ENCODE data around the gene CYP20A1.
"Not testable (repeated sequence)": the region's sequence is repeated elsewhere in the genome, so short reads cannot be mapped to it uniquely, and the experiment has no call there.

The CYP20A1 gene, protein sequence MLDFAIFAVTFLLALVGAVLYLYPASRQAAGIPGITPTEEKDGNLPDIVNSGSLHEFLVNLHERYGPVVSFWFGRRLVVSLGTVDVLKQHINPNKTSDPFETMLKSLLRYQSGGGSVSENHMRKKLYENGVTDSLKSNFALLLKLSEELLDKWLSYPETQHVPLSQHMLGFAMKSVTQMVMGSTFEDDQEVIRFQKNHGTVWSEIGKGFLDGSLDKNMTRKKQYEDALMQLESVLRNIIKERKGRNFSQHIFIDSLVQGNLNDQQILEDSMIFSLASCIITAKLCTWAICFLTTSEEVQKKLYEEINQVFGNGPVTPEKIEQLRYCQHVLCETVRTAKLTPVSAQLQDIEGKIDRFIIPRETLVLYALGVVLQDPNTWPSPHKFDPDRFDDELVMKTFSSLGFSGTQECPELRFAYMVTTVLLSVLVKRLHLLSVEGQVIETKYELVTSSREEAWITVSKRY

DNA sequence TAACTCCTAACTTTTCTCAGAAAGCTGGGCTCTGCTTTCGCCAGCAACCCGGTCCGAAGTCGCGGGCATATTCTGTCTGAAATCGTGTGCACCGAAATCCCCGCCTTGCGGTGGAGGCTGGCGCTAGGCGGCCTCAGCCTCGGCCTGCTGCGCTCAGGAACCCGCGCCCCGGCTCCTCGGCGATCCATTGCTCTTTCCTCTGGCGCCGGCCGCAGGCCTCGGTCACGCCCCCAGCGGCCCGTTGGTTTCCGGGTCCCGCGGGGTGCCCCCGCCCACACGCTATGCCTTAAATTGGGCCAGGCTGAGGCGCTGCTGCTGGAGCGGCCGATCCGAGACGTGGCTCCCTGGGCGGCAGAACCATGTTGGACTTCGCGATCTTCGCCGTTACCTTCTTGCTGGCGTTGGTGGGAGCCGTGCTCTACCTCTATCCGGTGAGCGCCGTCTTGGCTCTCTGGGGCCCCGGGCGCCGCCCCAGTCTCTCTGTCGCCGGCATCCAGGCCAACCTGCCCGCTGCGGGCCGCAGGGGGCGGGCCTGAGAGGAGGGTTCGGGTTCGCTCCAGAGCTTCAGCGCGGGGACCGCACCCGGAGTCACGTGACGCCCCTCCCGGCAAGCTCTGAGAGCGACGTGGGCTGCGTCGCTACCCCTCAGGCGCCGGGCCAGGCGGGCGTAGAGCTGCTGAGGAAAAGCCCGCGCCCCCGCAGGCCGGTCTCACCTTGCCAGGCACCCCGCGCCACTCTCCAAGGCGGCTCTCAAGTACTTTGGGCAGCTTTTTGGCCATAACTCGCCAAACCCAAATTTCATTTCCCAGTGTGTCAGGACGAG is at the start of gene CYP20A1:
Gene CYP20A1, plus strand, starts transcription at position 315 of the 823 bp plus-strand sequence. Its CDS starts 45 bp downstream, at position 360.
- DNase-seq (ENCODE audit: low spot score) = peak; percentile 94

DNA sequence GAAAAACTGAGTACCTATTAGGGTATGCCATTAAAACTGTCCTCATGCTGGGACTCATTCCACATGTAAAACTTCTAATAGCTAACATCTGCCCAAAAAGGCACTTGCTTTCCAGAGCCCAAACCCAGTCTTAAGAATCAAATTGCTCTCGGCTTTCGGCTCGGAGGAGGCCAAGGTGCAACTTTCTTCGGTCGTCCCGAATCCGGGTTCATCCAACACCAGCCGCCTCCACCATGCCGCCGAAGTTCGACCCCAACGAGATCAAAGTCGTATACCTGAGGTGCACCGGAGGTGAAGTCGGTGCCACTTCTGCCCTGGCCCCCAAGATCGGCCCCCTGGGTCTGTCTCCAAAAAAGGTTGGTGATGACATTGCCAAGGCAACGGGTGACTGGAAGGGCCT is 48.3 kb upstream of the CYP20A1 start:
- DNase-seq (ENCODE audit: low spot score) = not testable (repeated sequence)

DNA sequence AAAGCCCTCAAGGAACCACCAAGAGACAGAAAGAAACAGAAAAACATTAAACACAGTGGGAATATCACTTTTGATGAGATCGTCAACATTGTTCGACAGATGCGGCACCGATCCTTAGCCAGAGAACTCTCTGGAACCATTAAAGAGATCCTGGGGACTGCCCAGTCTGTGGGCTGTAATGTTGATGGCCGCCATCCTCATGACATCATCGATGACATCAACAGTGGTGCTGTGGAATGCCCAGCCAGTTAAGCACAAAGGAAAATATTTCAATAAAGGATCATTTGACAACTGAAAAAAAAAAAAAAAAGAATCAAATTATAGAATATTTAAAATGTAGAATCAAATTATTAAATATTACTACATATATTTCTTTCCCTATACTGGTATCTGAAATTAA is 47.8 kb upstream of the CYP20A1 start:
- DNase-seq (ENCODE audit: low spot score) = not testable (repeated sequence)

DNA sequence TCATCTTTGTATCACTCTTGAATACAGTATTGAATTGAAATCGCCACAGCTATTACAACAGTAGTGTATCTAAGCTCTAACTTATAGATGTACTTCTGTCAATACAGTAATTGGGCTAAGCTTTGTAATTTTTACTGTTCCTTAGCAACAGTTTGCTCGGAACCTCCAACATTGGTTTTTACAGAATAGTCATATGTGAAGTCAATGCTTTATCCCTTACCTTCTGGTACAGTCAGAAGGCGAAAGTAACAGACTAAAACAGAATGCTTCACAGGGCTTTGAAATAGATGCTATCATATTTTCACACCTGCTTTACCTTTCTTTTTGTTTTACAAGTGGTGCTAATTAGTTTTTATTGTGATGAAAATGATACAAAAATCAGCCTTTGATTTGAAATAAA is 46.9 kb upstream of the CYP20A1 start:
- DNase-seq (ENCODE audit: low spot score) = no peak

DNA sequence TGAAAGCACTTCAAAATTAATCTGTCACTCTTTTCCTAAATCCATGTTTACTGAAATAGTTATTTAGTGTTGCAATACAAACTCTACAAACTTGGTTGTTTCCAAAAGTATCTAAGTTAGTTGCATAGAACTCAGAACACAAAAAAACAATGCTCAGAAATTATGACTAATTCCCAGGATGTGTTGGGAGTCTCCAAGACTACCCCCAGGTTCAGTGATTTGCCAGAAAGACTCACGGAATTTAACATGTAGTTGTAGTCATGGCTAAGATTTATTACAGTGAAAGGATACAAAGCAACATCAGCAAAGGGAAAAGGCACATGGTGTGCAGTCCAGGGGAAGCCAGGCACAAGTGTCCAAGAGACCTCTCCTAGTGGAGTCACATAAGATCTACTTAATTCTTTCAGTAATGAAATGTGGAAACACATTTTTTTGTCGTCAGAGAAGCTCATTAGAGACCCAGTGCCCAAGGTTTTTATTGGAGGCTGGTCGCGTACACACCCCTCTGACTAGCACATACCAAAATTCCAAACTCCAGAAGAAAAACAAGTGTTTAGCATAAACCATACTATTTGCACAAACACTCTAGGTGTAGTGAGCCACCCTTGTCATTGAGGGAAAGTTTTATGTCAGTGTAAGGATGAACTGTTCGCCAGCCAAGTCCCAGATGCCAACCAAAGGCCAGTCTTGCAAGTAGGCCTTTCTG is 43.3 kb upstream of the CYP20A1 start:
- DNase-seq (ENCODE audit: low spot score) = no peak

DNA sequence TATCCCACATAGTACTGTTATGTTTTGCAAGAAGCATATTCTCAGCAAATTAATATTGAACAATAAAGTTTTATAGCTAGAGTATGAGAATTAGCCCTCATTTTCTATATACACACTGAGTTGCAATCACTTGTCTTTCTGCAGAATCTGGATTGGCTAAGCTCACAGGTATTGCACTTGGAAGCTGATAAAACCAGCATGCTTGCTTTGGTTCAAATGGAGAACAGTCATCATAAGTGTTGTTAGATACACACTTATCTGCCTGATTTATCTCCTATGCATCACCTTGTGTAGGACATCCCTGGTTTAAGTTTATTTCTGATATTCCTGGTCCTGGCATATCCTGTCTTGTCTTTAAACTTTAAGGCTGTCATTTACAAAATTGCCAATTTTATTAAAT is 38.0 kb upstream of the CYP20A1 start:
- DNase-seq (ENCODE audit: low spot score) = no peak

DNA sequence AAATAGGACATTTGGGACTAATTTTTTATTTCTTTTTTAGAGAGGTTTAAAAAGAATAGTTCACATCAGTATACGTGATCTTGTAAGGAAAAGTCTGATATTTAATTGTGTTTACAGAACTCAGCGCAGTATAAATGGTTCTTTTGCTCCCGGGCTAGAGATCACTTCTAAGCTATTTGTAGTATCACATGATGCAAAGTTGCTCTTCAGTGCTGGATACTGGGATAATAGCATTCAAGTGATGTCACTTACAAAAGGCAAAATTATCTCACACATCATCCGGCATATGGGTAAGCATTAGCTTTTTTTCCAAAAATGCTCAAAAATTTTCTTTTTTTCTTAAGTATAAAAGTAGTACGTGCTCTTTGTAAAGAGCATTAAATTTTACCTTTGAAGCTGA is 37.4 kb upstream of the CYP20A1 start:
- no peak for DNase-seq (ENCODE audit: low spot score)

DNA sequence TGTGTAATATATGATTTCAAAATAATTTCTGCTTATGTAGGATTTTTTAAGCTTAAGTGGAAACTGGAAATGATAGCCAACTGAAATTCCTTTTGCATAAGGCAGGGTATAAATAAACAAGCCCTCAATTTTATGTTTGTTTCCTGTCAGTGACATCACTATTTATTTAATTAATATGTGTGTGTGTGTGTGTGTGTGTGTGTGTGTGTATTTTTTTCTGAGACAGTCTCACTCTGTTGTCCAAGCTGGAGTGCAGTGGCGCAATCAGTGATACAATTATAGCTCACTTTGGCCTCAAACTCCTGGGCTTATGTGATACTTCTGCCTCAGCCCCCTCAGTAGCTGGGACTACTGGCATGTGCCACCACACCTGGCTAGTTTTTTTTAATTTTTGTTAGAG is 29.3 kb upstream of the CYP20A1 start:
- no peak for DNase-seq (ENCODE audit: low spot score)

DNA sequence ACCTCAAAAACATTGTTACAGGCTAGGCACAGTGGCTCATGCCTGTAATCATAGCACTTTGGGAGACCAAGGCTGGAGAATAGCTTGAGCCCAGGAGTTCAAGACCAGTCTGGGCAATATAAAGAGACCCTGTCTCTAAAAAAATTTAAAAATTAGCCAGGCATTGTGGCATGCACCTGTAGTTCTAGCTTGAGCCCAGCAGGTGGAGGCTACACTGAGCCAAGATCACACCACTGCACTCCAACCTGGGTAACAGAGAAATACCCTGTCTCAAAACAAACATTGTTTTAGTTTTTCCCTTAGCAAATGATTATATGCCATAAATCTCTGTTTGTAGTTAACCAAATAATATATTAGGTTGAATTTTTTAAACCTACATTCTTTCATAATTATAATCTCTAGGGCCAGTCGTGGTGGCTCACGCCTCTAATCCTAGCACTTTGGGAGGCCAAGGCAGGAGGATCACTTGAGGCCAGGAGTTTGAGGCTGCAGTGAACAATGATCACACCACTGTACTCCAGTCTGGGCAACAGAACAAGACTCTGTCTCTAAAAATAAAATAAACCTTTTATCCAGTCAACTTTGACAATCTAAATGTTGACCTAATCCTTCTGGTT is 13.3 kb upstream of the CYP20A1 start:
- peak; percentile 18 for DNase-seq (ENCODE audit: low spot score)

DNA sequence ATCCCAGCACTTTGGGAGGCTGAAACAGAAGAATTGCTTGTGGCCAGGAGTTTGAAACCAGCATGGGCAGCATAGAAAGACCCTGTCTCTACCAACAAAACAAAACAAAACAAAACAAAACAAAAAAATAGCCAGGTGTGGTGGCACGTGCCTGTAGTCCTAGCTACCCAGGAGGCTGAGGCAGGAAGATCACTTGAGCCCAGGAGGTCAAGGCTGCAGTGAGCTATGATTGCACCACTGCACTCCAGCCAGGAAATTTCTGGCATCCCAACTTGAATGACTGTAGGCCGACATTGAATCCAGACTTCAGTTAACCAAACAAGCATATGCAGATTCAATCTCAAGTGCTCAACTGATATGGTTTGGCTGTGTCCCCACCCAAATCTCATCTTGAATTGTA is 9.1 kb upstream of the CYP20A1 start:
- DNase-seq (ENCODE audit: low spot score) = not testable (repeated sequence)

DNA sequence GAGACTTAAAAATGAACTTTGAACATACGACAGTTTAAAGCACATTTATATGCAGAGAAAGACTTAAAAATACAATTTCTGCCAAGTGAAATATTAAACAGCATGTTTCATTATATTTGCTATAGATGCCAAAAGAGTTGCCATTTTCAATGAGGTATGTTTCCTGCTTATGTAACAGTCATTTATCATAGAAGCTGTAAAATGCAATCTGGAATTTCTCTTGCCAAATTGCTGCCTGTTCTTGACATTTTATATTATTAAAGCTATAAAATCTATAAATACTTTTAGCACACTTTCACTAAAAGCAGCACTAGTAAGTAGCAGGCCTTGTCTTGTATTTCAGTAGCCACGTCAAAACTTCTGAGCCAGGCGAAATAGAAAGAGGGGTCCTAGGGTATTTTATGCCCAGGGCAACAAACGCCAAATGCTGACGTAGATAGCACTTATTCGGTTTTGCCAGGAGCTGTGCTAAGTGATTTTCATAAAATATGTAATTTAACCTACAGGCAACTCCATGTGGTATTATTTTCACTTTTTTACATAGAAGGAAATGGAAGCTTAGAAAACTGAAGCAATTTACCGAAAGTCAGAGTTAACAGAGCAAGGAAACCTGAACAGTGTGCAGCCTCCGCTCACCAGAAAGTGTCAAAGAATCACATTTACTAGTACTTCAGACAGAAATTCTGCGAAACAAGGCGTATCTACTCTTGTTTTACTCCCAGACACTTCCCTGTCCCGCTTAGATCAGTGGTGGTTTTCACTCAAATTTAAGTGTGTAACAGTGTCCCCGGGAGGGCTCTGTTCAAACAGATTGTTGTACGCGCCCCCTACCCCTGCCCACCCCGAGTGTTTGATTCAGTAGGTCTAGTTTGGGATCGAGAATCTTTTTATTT is 1.2 kb upstream of the CYP20A1 start:
- no peak for DNase-seq (ENCODE audit: low spot score)

DNA sequence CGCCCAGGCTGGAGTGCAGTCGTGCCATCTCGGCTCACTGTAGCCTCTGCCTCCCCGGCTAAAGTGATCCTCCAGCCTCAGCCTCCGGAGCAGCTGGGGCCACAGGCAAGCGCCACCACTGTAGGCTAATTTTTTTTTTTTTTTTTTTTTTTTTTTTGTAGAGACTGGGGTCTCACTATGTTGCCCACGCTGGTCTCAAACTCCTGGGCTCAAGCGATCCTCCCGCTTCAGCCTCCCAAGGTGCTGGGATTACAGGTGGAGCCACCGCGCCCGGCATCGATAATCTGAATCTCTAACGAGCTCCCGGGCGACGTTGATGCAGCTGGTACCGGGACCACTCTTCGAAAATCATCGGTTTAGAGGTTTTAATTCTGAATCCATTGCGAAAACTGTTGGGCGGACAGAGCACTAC is 520 bp upstream of the CYP20A1 start:
- no peak for DNase-seq (ENCODE audit: low spot score)

DNA sequence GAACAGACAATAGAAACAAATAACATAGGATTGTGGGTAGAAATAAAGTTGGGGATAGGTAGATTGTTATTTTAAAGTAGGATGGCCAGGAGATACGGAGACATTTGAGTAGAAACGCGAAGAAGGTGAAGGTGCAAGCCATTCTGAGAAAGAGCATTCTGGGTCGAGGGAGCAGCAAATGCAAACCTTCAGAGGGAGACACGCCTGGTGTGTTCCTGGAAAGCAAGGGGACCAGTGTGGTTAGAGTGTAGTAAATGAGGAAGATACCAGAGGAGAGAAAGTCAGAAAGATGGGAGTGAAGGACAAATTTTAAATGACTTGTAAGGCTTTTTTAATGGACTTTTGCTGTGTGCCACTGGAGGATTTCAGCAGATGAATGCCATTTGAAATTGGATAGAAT is 1.7 kb downstream of the CYP20A1 start:
- DNase-seq (ENCODE audit: low spot score) = no peak

DNA sequence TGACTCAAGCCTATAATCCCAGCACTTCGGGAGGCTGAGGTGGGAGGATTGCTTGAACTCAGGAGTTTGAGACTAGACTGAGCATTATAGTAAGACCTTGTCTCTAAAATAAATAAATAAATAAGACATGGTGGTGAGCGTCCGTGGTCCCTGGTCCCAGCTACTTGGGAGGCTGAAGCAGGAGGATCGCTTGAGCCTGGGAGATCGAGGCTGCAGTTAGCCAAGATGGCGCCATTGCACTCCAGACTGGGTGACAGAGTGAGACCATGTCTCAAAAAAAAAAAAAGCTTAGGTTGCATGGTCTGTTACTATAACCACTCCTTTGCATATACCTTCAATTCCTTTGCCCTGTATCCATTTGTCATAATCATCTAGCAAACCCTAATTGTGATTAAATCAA is 3.7 kb downstream of the CYP20A1 start:
- no peak for DNase-seq (ENCODE audit: low spot score)

DNA sequence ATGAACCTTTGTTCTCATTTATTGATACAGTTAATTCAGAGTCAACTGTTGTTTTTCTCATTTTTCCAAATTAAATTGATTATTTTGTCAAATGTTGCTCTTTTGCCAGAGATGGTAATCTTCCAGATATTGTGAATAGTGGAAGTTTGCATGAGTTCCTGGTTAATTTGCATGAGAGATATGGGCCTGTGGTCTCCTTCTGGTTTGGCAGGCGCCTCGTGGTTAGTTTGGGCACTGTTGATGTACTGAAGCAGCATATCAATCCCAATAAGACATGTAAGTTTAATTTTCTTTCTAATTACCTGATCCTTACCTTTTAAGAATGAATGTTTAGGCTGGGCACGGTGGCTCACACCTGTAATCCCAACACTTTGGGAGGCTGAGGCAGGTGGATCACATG is 7.8 kb downstream of the CYP20A1 start:
- DNase-seq (ENCODE audit: low spot score) = no peak

DNA sequence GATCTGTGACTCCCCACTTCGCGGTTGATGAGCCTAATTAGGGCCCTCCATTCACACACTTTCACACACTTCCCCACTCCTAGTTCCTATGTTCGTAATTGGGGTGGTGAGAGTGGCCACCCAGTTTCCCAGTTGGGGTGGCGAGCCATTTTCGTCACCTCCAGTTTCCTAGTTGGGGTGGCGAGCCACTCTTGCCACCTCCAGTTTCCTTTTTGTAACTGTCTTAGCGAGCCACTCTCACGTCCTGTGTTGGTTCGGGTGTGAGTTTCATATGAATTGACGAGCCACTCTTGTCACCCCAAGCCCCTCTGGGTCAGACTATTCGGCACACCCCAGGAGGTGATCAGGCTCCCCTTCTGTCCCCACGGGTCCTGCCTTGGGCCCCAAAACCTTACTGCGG is 14.0 kb downstream of the CYP20A1 start:
- no peak for DNase-seq (ENCODE audit: low spot score)

DNA sequence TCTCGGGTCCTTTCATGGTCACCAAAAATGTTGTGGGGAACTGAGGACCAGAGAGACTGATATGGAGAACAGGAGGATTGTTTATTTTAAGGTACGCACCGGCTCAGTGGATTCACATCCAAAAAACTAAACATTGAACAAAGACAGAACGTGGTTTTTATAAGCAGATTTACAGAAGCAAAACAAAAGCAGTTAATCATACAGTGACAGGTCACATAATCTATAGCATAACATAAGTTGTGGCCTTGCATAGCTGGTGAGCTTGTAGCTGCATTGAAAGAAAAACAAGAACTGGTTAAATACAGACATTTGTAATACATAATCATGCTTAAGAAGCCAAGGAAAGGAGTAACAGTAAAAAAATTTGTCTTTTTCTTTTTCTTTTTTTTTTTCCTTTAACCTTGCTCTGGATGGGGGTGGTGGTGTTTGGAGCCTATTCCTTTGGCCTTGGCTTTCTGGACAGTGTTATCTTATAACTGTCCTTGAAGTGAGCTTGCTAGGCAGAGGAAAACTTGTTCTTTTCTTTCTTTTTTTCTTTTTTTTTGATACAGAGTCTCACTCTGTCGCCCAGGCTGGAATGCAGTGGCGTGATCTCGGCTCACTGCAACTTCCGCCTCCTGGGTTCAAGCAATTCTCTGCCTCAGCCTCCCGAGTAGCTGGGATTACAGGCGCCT is 14.7 kb downstream of the CYP20A1 start:
- not testable (repeated sequence) for DNase-seq (ENCODE audit: low spot score)

DNA sequence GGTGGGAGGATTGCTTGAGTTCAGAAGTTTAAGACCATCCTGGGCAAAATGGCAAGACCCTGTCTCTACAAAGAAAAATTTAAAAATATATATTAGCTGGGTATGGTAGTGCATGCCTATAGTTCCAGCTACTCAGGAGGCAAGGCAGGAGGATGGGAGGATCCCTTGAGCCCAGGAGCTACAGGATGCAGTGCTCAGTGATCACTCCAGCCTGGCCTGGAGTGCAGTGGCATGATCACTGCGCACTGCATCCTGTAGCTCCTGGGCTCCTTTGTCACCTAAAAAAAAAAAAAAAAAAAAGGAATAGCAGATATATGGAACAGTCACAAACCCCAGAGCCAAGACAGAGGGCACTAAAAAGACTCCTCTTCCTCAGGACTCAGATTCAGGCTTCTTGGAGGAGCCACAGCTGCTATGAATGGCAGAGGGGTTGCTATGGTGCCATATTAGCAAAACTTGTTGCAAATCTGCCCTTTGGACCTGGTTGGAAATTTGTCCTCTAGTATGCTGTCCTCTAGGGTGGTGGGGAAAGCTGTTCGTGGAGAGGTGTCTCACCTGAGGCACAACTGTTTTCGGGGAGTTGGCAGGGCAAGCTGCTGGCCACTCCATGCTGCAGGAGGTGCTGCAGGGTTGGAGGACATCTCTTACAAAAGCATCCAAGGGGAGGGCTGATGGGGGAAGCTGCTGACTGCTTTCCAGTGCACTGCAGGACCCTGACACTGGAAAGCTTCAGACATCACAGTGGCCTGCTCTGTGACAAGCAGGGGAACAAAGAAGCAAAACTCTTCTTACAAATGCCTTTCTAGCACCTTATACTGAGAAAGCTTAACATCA is 22.7 kb downstream of the CYP20A1 start:
- DNase-seq (ENCODE audit: low spot score) = no peak

DNA sequence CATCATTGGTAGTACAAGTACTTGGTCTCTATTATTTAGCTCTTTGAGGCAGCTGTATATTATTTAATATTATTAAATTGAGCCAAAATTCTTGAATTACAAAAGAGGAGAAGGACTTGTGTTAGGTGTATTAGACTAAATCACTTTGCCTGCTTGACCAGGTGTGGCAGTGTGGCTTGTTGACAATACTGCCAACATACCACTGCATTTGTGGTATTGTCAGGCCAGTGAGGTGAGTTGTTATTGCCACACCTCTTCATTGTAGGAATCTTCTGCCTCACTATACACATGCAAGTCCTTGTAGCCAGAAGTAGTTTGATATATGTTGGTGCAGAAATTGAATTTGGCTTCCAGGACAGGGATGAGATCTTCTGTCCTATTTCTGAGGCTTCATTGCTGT is 40.5 kb downstream of the CYP20A1 start:
- peak; percentile 20 for DNase-seq (ENCODE audit: low spot score)

Measured in SW480 (cell line).